HG03558 (cell line): ENCODE data around the gene ADH1A.
"Not testable (repeated sequence)": the region's sequence is repeated elsewhere in the genome, so short reads cannot be mapped to it uniquely, and the experiment has no call there.

Experiments
- ATAC-seq: cut with Tn5 transposase; IDR thresholded peaks from one replicate; pipeline ENCODE4 v1.9.1; 2021; ENCODE audit warnings: moderate number of reproducible peaks; ENCODE audit not compliant: unreplicated experiment; ENCODE audit errors: extremely low read depth

Gene ADH1A

DNA sequence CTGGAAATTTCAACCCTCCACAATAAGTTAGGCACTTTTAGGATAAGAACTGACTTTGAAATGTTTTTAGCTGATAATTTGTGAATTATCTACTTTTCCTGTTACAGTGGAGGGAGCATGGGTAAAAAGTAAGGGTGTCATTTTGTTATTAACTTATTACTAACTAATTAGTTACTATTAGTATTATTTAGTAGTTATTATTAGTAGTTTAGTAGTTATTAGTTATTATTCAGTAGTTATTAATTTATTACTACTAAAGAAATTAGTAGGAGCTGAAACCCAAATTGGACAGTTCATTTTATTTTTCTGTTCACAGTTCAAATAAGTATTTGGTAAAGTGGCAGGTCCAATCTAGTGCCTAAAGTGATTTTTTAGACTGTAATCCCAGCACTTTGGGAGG, 5.4 kb downstream of the ADH1A start:
- no peak for ATAC-seq

DNA sequence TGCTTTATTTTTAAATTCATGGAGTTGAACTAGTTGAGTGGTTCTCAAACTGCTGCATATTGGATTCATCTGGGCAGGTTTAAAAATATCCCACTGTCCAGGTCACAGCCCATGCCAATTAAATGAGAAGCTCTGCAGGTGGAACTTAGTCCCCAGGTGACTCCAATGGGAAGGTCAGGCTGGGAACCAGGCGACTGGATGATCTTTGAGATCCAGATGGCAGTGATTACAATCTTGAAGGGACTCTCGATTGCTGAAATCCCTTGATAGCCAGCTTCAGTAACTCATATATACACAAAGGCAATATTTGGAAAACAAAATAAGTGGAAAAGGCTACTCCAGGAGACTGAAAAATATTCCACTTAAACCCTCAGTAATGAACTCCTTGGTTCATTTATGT, 8.1 kb downstream of the ADH1A start:
- ATAC-seq: no peak

DNA sequence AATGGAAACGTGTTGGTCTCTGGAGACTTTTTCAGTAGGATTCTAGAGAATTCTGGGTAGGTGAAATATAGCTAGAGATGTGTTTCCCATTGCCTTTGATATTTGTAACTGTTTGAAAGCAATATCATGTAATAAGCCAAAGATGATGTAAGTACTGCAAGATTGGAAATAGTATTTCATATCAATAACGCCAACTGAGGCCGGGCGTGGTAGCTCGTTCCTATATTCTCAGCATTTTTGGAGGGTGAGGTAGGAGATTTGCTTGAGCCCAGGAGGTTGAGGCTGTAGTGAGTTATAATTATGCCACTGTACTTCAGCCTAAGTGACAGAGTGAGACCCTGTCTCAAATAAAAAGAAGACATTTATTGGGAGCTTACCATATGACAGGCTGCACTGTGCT, 9.5 kb downstream of the ADH1A start:
- no peak for ATAC-seq

DNA sequence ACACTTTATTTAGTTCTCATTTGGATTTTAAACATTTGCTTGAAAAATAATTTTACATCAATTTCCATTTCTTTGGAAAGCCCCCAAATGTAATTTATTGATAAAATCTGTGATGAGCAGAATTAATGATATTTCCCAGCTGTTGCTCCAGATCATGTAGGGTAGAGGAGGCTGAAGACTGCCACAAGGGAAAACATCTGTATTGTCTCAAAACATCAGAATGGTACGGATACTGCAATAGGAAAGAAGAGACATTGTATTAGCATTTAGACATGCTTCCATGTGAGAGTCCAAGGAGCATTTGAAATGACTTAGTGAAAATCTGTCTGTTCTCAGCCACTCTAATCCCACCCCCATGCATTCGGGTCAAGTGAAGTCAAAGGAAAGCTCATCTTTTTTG, 14.4 kb downstream of the ADH1A start:
- ATAC-seq: no peak

DNA sequence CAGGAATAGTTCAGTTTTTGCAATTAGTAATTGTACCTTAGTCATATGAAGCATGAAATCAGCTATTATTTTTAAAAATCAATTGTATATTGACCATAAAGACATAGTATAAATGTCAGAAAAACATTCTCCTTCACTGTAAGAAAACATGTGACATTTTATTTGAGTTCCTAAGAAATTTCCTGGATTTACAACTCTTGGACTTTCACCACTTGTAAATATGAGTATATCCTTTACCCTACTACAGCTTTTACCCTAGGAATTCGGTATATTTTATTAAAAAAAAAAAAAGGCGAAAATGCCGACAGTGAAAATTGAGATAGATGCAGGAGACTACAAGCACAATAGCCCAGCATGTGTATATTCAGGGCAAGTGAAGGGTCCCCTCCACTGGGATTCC, 14.9 kb downstream of the ADH1A start:
- ATAC-seq: no peak

DNA sequence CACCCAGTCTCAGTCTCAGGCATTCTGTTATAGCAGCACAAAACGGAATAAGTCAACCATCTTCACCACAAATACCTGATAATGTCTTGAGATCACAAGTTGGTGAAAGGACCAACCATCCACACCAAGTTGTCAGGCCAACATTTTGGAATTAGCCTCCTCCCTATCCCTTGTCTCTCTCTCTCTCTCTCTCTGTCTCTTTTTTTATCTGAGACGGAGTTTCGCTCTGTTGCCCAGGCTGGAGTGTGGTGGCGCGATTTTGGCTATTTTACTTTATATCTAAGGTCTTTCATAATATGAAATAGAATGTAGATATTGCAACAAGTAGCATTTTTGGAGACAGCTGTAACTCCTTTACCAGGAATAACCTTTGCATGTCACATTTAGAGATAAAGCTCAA, 15.7 kb downstream of the ADH1A start:
- ATAC-seq: no peak

DNA sequence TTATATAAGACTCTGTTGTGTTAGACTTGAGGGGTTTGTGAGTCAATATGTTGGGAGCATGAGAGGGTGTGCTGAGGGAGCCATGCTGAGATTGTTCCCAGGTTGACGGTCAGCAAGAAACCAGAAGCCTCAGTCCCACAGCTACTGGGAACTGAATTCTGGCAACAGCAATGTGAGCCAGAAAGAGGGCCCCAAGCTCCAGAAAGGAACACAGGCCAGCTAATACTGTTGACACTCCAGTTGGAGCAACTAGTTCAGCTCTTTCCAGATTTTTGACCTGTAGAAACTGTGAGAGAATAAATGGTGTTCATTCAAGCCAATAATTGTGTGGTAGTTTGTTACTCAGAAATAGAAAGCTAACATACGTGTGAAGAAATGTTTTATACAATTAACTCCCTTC, 17.1 kb downstream of the ADH1A start:
- ATAC-seq: no peak

DNA sequence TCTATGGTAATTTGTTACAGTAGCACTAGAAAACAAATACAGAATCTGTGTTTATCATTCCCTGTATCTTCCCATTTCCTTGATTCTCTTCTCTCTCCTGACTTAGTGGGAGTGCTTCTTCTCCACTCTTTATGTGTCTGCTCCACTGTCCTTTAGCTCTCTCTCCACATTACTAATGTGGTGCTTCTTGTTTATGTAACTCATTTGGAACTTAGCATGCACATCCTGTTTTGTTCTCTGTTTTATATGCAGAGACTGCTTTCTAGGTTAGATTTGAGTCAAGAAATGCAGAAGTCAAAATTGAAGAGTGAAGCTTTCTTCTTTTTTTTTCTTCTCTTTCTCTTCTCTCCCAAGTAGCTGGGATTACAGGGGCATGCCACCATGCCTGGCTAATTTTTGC, 25.9 kb downstream of the ADH1A start:
- no peak for ATAC-seq

DNA sequence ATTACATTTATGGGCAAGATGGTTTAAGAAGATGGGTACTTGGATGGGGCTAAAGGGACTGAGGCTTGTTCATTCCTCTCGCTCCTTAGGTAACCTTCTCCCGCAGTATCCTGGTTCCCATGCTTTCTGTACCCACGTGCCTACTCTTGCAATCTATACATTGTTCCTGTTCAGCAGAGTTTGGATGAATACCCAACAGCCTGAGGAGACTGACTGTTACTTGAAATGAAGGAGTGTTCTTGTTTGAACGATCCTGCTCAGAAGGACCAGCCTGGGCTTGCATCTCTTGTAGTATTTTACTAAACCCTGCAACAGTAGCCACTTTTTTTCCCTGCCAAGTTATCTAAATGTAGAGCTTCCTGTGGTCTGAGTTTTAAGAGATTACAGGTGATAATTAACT, 38.0 kb downstream of the ADH1A start:
- no peak for ATAC-seq

DNA sequence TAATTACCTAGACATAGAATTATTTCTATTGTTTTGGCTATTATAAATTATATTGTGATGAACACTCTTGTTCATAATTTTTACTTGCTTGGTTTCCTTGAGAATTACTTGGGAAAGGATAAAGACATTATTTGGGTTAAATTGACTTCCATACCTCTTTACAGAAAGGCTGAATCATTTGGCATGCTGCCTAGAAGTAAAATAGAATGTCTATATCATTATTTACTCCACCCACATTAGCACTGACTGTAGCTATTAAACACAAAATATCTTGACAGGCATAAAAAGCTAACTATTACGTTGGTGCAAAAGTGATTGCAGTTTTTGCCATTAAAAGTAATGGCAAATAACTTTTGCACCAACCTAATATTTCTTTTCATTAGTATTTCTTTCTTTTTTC, 42.1 kb downstream of the ADH1A start:
- ATAC-seq: no peak

DNA sequence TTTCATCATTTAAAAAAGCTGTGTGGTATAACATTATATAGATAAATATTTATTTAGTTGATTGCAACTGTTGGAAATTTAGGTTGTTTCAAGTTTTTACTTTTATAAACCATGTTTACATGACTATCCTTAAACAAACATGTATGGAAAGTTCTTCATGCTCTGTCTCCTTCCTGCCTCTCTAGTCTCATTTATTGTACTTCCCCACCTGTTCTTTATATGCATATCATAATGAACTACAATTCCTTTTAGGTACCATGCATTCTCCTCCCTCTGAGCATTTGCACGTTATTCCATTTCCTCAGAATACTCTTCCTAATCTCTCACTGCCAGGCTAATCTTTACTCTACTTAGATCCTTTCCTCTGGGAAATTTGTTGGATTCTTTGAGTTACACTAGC, 54.8 kb downstream of the ADH1A start:
- ATAC-seq: no peak

DNA sequence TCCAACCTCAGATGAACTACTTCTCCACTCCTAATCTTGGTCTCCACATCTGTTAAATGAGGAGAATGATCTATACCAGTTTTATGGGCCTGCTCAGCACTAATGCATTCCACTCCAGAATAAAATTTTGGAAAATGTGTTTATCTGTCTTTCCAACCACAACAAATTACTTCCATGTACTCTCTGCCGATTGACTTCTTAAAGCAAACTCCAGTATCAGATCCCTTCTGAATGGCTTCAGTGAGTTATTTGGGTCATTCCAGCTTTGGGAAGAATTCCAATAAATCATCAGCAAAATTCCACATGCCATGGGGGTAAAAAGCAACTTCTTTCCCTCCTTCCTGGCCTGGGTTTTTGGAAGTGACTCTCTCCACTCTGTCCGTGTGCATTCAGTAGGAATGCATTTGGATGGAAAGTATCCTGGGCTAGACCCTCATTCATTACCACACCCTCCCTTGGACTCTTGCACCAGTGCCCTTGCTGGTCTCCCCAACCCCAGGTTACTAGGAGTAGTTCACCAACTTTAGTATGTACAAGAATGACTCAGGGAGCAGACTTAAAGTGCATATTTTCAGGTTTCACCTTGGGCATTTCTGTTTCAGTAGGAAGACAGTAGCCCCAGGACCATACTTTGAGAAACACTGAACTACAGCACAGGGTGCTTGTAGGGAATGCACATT, 56.3 kb downstream of the ADH1A start:
- no peak for ATAC-seq

DNA sequence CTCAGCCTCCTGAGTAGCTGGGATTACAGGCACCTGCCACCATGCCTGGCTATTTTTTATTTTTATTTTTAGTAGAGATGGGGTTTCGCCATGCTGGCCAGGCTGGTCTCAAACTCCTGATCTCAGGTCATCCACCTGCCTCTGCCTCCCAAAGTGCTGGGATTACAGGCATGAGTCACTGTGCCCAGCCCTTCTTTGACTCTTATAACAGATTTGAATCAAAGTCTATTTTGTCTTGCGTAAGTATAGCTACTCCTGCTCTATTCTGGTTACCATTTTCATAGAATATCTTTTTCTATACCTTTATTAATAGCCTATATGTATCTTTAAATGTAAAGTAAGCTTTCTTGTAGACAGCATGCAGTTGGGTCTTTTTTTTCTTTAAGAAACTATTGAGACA, 57.4 kb downstream of the ADH1A start:
- ATAC-seq: not testable (repeated sequence)

DNA sequence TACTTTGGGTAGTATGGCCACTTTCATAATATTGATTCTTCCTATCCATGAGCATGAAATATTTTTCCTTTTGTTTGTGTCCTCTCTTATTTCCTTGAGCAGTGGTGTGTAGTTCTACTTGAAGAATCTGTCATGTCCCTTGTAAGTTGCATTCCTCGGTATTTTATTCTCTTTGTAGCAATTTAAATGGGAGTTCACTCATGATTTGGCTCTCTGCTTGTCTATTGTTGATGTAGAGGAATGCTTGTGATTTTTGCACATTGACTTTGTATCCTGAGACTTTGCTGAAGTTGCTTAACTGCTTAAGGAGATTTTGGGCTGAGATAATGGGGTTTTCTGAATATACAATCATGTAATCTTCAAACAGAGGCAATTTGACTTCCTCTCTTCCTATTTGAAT, 62.1 kb downstream of the ADH1A start:
- not testable (repeated sequence) for ATAC-seq

DNA sequence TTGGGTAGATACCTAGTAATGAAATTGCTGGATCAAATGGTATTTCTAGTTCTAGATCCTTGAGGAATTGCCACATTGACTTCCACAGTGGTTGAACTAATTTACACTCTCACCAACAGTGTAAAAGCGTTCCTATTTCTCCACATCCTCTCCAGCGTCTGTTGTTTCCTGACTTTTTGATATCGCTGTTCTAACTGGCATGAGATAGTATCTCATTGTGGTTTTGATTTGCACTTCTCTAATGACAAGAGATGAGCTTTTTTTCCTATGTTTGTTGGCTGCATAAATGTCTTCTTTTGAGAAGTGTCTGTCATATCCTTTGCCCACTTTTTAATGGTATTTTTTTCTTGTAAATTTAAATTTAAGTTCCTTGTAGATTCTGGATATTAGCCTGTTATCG, 63.1 kb downstream of the ADH1A start:
- ATAC-seq: not testable (repeated sequence)
